Measurements from ENCODE around the gene EXOC1.
"Not testable (repeated sequence)": the region's sequence is repeated elsewhere in the genome, so short reads cannot be mapped to it uniquely, and the experiment has no call there.

Gene EXOC1

GRCh38 chr4:55903577-55903976, 50.1 kb downstream of the EXOC1 start:
- DNase-seq (ENCODE audit: low read depth in 1 of 2, low spot score in 1 of 2): no peak

GRCh38 chr4:55904576-55904975, 51.1 kb downstream of the EXOC1 start:
- DNase-seq (ENCODE audit: low read depth in 1 of 2, low spot score in 1 of 2): no peak

GRCh38 chr4:55906323-55906722, 52.9 kb downstream of the EXOC1 start:
- no peak for DNase-seq (ENCODE audit: low read depth in 1 of 2, low spot score in 1 of 2)

- DNase-seq (ENCODE audit: low read depth in 1 of 2, low spot score in 1 of 2): no peak
Measured at GRCh38 chr4:55906989-55907388, 53.5 kb downstream of the EXOC1 start.

GRCh38 chr4:55907469-55907868, 54.0 kb downstream of the EXOC1 start:
- DNase-seq (ENCODE audit: low read depth in 1 of 2, low spot score in 1 of 2): no peak

GRCh38 chr4:55910140-55910539, 56.7 kb downstream of the EXOC1 start:
- no peak for DNase-seq (ENCODE audit: low read depth in 1 of 2, low spot score in 1 of 2)

- no peak for DNase-seq (ENCODE audit: low read depth in 1 of 2, low spot score in 1 of 2)
Measured at GRCh38 chr4:55912249-55912648, 58.8 kb downstream of the EXOC1 start.

GRCh38 chr4:55920571-55920970, 67.1 kb downstream of the EXOC1 start:
- DNase-seq (ENCODE audit: low read depth in 1 of 2, low spot score in 1 of 2): no peak

- DNase-seq (ENCODE audit: low read depth in 1 of 2, low spot score in 1 of 2): no peak
Measured at GRCh38 chr4:55921093-55921492, 67.6 kb downstream of the EXOC1 start.

GRCh38 chr4:55925241-55925640, 71.8 kb downstream of the EXOC1 start:
- no peak for DNase-seq (ENCODE audit: low read depth in 1 of 2, low spot score in 1 of 2)

GRCh38 chr4:55926610-55927009, 73.2 kb downstream of the EXOC1 start:
- DNase-seq (ENCODE audit: low read depth in 1 of 2, low spot score in 1 of 2): no peak

- no peak for DNase-seq (ENCODE audit: low read depth in 1 of 2, low spot score in 1 of 2)
Measured at GRCh38 chr4:55927803-55928437, 74.5 kb downstream of the EXOC1 start.

- DNase-seq (ENCODE audit: low read depth in 1 of 2, low spot score in 1 of 2): no peak
Measured at GRCh38 chr4:55928846-55929245, 75.4 kb downstream of the EXOC1 start.

GRCh38 chr4:55931043-55931442, 77.6 kb downstream of the EXOC1 start:
- DNase-seq (ENCODE audit: low read depth in 1 of 2, low spot score in 1 of 2): no peak

GRCh38 chr4:55931833-55932232, 78.4 kb downstream of the EXOC1 start:
- DNase-seq (ENCODE audit: low read depth in 1 of 2, low spot score in 1 of 2): no peak

- no peak for DNase-seq (ENCODE audit: low read depth in 1 of 2, low spot score in 1 of 2)
Measured at GRCh38 chr4:55932511-55932910, 79.1 kb downstream of the EXOC1 start.

GRCh38 chr4:55933611-55934010, 80.2 kb downstream of the EXOC1 start:
- no peak for DNase-seq (ENCODE audit: low read depth in 1 of 2, low spot score in 1 of 2)

GRCh38 chr4:55935907-55936306, 82.5 kb downstream of the EXOC1 start:
- DNase-seq (ENCODE audit: low read depth in 1 of 2, low spot score in 1 of 2): not testable (repeated sequence)

- DNase-seq (ENCODE audit: low read depth in 1 of 2, low spot score in 1 of 2): no peak
Measured at GRCh38 chr4:55938481-55938880, 85.0 kb downstream of the EXOC1 start.

- DNase-seq (ENCODE audit: low read depth in 1 of 2, low spot score in 1 of 2): no peak
Measured at GRCh38 chr4:55939421-55939820, 86.0 kb downstream of the EXOC1 start.

GRCh38 chr4:55941881-55942396, 88.5 kb downstream of the EXOC1 start:
- DNase-seq (ENCODE audit: low read depth in 1 of 2, low spot score in 1 of 2): no peak

- DNase-seq (ENCODE audit: low read depth in 1 of 2, low spot score in 1 of 2): no peak
Measured at GRCh38 chr4:55947254-55947882, 93.9 kb downstream of the EXOC1 start.

Data from activated T-helper 1 cell treated with anti-CD3 and anti-CD28 coated beads, Interleukin-2, amount 50 U/mL, for 16 hours (primary cell).